ENCODE data around the gene NTRK2.
A peak's percentile ranks its signal among the peaks of the same experiment; 100 is the strongest.

Gene NTRK2

GRCh38 chr9:84846906-84847305 is 177.4 kb downstream of the NTRK2 start:
- Histone ChIP-seq H3K27ac (ENCODE audit: low read depth, low read length, severe bottlenecking) (no peak overlapping the region), H3K36me3 (ENCODE audit: control insufficient read depth, insufficient read depth, low read length) (no peaks in the 10 kb centered on the region), H3K4me1 (ENCODE audit: control insufficient read depth, insufficient read depth, low read length, poor library complexity, severe bottlenecking) (peaks cover 17% of the 10 kb centered on the region), H3K9me3 (ENCODE audit: control insufficient read depth, low read length) (no peaks in the 10 kb centered on the region), H3K4me3 (ENCODE audit: extremely low read depth, insufficient read depth, low read length, poor library complexity, severe bottlenecking) (no peak overlapping the region)

- Histone ChIP-seq H3K36me3 (ENCODE audit: control insufficient read depth, insufficient read depth, low read length) (no peaks in the 10 kb centered on the region), H3K4me3 (ENCODE audit: extremely low read depth, insufficient read depth, low read length, poor library complexity, severe bottlenecking) (no peak overlapping the region), H3K27ac (ENCODE audit: low read depth, low read length, severe bottlenecking) (no peak overlapping the region), H3K4me1 (ENCODE audit: control insufficient read depth, insufficient read depth, low read length, poor library complexity, severe bottlenecking) (peaks cover 25% of the 10 kb centered on the region), H3K9me3 (ENCODE audit: control insufficient read depth, low read length) (no peaks in the 10 kb centered on the region)
- 100% methylated on average over 2 of the region's 2 CpGs; no CpG with 5 or more reads in 1 of the 2 experiments for WGBS, 2 experiments (ENCODE audit: insufficient coverage in 2 of 2)
Observed at GRCh38 chr9:84849049-84849448, 179.5 kb downstream of the NTRK2 start.

- 83 to 94% methylated on average over 2 to 3 of the region's 4 CpGs for WGBS, 2 experiments (ENCODE audit: insufficient coverage in 2 of 2)
- Histone ChIP-seq H3K4me1 (ENCODE audit: control insufficient read depth, insufficient read depth, low read length, poor library complexity, severe bottlenecking) (peaks cover 25% of the 10 kb centered on the region), H3K4me3 (ENCODE audit: extremely low read depth, insufficient read depth, low read length, poor library complexity, severe bottlenecking) (no peak overlapping the region), H3K36me3 (ENCODE audit: control insufficient read depth, insufficient read depth, low read length) (no peaks in the 10 kb centered on the region), H3K27ac (ENCODE audit: low read depth, low read length, severe bottlenecking) (no peak overlapping the region), H3K9me3 (ENCODE audit: control insufficient read depth, low read length) (no peaks in the 10 kb centered on the region)
Observed at GRCh38 chr9:84850830-84851392, 181.4 kb downstream of the NTRK2 start.

- Histone ChIP-seq H3K9me3 (ENCODE audit: control insufficient read depth, low read length) (no peaks in the 10 kb centered on the region), H3K36me3 (ENCODE audit: control insufficient read depth, insufficient read depth, low read length) (no peaks in the 10 kb centered on the region), H3K27ac (ENCODE audit: low read depth, low read length, severe bottlenecking) (peak overlapping the region; percentile 87), H3K4me3 (ENCODE audit: extremely low read depth, insufficient read depth, low read length, poor library complexity, severe bottlenecking) (no peak overlapping the region), H3K4me1 (ENCODE audit: control insufficient read depth, insufficient read depth, low read length, poor library complexity, severe bottlenecking) (peaks cover 25% of the 10 kb centered on the region)
- 21 to 23% methylated on average over 6 to 8 of the region's 10 CpGs for WGBS, 2 experiments (ENCODE audit: insufficient coverage in 2 of 2)
Observed at GRCh38 chr9:84851935-84852585, 182.5 kb downstream of the NTRK2 start.

- Histone ChIP-seq H3K9me3 (ENCODE audit: control insufficient read depth, low read length) (no peaks in the 10 kb centered on the region), H3K36me3 (ENCODE audit: control insufficient read depth, insufficient read depth, low read length) (no peaks in the 10 kb centered on the region), H3K27ac (ENCODE audit: low read depth, low read length, severe bottlenecking) (peak overlapping the region; percentile 87), H3K4me1 (ENCODE audit: control insufficient read depth, insufficient read depth, low read length, poor library complexity, severe bottlenecking) (peaks cover 25% of the 10 kb centered on the region), H3K4me3 (ENCODE audit: extremely low read depth, insufficient read depth, low read length, poor library complexity, severe bottlenecking) (no peak overlapping the region)
- WGBS, 2 experiments (ENCODE audit: insufficient coverage in 2 of 2) = no CpG with 5 or more reads among the region's 1 CpG
Observed at GRCh38 chr9:84852617-84853301, 183.2 kb downstream of the NTRK2 start.

GRCh38 chr9:84856181-84856632 is 186.7 kb downstream of the NTRK2 start:
- Histone ChIP-seq H3K36me3 (ENCODE audit: control insufficient read depth, insufficient read depth, low read length) (no peaks in the 10 kb centered on the region), H3K4me3 (ENCODE audit: extremely low read depth, insufficient read depth, low read length, poor library complexity, severe bottlenecking) (no peak overlapping the region), H3K4me1 (ENCODE audit: control insufficient read depth, insufficient read depth, low read length, poor library complexity, severe bottlenecking) (peaks cover 21% of the 10 kb centered on the region), H3K27ac (ENCODE audit: low read depth, low read length, severe bottlenecking) (no peak overlapping the region), H3K9me3 (ENCODE audit: control insufficient read depth, low read length) (no peaks in the 10 kb centered on the region)
- 83 to 94% methylated on average over 1 to 3 of the region's 4 CpGs for WGBS, 2 experiments (ENCODE audit: insufficient coverage in 2 of 2)

- Histone ChIP-seq H3K4me1 (ENCODE audit: control insufficient read depth, insufficient read depth, low read length, poor library complexity, severe bottlenecking) (peaks cover 14% of the 10 kb centered on the region), H3K36me3 (ENCODE audit: control insufficient read depth, insufficient read depth, low read length) (no peaks in the 10 kb centered on the region), H3K9me3 (ENCODE audit: control insufficient read depth, low read length) (no peaks in the 10 kb centered on the region), H3K27ac (ENCODE audit: low read depth, low read length, severe bottlenecking) (no peak overlapping the region), H3K4me3 (ENCODE audit: extremely low read depth, insufficient read depth, low read length, poor library complexity, severe bottlenecking) (no peak overlapping the region)
- 67 to 88% methylated on average over 1 of the region's 1 CpG for WGBS, 2 experiments (ENCODE audit: insufficient coverage in 2 of 2)
Observed at GRCh38 chr9:84857211-84857610, 187.7 kb downstream of the NTRK2 start.

- H3K36me3 ChIP-seq (ENCODE audit: control insufficient read depth, insufficient read depth, low read length) = no peaks in the 10 kb centered on the region
- 81% methylated on average over 3 of the region's 6 CpGs for WGBS, 2 experiments (ENCODE audit: insufficient coverage in 2 of 2)
- H3K4me3 ChIP-seq (ENCODE audit: extremely low read depth, insufficient read depth, low read length, poor library complexity, severe bottlenecking) = no peak overlapping the region
- peaks cover 7% of the 10 kb centered on the region for H3K4me1 ChIP-seq (ENCODE audit: control insufficient read depth, insufficient read depth, low read length, poor library complexity, severe bottlenecking)
- H3K9me3 ChIP-seq (ENCODE audit: control insufficient read depth, low read length) = no peaks in the 10 kb centered on the region
- no peak overlapping the region for H3K27ac ChIP-seq (ENCODE audit: low read depth, low read length, severe bottlenecking)
Observed at GRCh38 chr9:84858364-84858763, 188.8 kb downstream of the NTRK2 start.

- H3K36me3 ChIP-seq (ENCODE audit: control insufficient read depth, insufficient read depth, low read length) = no peaks in the 10 kb centered on the region
- peaks cover 7% of the 10 kb centered on the region for H3K4me1 ChIP-seq (ENCODE audit: control insufficient read depth, insufficient read depth, low read length, poor library complexity, severe bottlenecking)
- no peak overlapping the region for H3K4me3 ChIP-seq (ENCODE audit: extremely low read depth, insufficient read depth, low read length, poor library complexity, severe bottlenecking)
- H3K27ac ChIP-seq (ENCODE audit: low read depth, low read length, severe bottlenecking) = peak overlapping the region; percentile 32
- no peaks in the 10 kb centered on the region for H3K9me3 ChIP-seq (ENCODE audit: control insufficient read depth, low read length)
- 64 to 75% methylated on average over 6 to 7 of the region's 12 CpGs for WGBS, 2 experiments (ENCODE audit: insufficient coverage in 2 of 2)
Observed at GRCh38 chr9:84860249-84861115, 191.0 kb downstream of the NTRK2 start.

- WGBS, 2 experiments (ENCODE audit: insufficient coverage in 2 of 2) = 89 to 98% methylated on average over 3 to 4 of the region's 4 CpGs
- Histone ChIP-seq H3K4me1 (ENCODE audit: control insufficient read depth, insufficient read depth, low read length, poor library complexity, severe bottlenecking) (peaks cover 7% of the 10 kb centered on the region), H3K9me3 (ENCODE audit: control insufficient read depth, low read length) (no peaks in the 10 kb centered on the region), H3K36me3 (ENCODE audit: control insufficient read depth, insufficient read depth, low read length) (no peaks in the 10 kb centered on the region), H3K27ac (ENCODE audit: low read depth, low read length, severe bottlenecking) (no peak overlapping the region), H3K4me3 (ENCODE audit: extremely low read depth, insufficient read depth, low read length, poor library complexity, severe bottlenecking) (no peak overlapping the region)
Observed at GRCh38 chr9:84861455-84861854, 191.9 kb downstream of the NTRK2 start.

Data from mesodermal cell (in vitro differentiated cells).